GM19025 (cell line): Measurements from ENCODE around the gene POU2F2.

Experiments
- ATAC-seq: cut with Tn5 transposase; IDR thresholded peaks from one replicate; pipeline ENCODE4 v1.9.1; 2021; ENCODE audit warnings: mild to moderate bottlenecking, low read depth, moderate library complexity; ENCODE audit not compliant: unreplicated experiment

POU2F2 gene

GRCh38 chr19:42155796-42156195 lies 23.6 kb upstream of the POU2F2 start:
- no peak for ATAC-seq

DNA sequence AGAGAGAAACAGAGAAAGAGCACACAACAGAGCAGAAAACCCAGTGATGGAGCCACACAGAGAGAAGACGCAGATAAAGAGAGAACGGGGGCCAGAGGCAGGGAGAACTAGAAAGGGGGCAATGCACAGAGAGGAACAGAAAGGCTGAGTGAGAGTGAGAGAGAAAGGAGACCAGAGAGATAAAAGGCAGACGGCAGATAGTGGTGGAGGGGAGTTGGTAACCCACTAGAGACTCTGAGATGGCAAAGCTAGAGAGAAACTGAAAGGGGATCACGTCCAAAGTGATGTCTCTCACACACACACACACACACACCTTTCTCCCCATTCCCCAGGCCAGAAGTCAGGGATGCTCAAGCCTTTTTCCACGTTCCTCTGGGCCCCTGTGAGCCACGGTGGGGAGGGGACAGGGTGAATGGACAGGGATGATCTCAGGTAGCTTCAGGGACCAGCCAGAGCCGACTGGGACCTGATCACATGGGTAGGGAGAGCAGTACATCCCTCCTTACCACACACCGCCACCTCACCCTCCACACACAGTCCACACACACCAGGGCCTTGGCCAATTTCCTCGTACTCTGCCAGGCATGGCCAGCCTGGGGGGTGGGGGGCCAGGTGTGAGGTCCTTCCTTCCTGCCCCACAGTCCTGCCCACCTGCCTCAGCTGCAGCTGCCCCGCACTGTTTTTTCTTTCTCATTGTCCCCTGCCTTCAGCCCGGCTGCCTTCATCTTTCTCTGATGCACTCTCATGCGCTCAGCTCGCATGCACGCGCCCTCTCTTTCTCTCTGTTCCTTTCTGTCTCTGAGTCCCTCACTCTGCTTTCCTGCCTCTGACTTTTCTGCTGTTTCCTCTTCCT lies 22.5 kb upstream of the POU2F2 start:
- ATAC-seq, result no peak

DNA sequence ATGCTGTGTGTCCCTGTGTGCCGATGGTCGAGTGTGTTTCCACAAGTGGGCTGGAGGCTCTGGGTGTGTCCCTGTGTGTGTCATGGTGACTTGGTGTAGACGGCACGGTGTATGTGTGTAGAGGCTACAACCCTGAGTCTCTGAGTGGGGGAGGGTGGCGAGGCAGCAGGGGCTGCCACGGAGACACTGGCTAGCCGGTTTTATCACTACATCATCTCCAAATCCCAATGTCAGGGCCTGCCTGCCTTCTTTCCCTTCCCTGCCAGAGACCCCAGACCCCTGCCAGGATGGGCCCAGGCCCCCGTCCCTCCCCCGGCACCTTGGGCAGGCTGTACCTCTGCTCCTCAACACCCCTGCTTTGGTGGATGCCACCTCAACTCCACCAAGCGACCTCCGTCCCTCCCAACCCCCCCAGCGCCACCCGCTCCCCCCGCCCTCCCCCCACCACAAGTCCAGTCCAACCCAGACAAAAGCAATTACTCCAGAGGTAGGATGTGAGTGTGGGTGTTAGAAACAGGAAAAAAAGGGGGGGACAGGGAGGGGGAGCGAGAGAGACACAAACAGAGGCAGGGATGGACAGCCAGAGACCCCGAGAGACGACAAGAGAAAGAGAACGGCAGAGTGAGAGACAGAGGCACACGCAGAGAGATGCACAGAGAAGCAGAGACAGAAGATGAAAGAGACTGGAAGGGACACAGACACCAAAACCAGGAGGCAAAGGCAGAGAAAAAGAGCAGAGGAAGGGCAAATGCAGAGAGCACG lies 21.6 kb upstream of the POU2F2 start:
- no peak for ATAC-seq

GRCh38 chr19:42152910-42153671 lies 20.8 kb upstream of the POU2F2 start:
- no peak for ATAC-seq

GRCh38 chr19:42151782-42152684 lies 19.8 kb upstream of the POU2F2 start:
- ATAC-seq, result no peak

GRCh38 chr19:42150911-42151361 lies 18.7 kb upstream of the POU2F2 start:
- ATAC-seq, result no peak

- ATAC-seq, result no peak
Measured at GRCh38 chr19:42150364-42150763, 18.1 kb upstream of the POU2F2 start.

GRCh38 chr19:42149447-42150202 lies 17.4 kb upstream of the POU2F2 start:
- no peak for ATAC-seq

GRCh38 chr19:42148266-42148665 lies 16.0 kb upstream of the POU2F2 start:
- no peak for ATAC-seq

DNA sequence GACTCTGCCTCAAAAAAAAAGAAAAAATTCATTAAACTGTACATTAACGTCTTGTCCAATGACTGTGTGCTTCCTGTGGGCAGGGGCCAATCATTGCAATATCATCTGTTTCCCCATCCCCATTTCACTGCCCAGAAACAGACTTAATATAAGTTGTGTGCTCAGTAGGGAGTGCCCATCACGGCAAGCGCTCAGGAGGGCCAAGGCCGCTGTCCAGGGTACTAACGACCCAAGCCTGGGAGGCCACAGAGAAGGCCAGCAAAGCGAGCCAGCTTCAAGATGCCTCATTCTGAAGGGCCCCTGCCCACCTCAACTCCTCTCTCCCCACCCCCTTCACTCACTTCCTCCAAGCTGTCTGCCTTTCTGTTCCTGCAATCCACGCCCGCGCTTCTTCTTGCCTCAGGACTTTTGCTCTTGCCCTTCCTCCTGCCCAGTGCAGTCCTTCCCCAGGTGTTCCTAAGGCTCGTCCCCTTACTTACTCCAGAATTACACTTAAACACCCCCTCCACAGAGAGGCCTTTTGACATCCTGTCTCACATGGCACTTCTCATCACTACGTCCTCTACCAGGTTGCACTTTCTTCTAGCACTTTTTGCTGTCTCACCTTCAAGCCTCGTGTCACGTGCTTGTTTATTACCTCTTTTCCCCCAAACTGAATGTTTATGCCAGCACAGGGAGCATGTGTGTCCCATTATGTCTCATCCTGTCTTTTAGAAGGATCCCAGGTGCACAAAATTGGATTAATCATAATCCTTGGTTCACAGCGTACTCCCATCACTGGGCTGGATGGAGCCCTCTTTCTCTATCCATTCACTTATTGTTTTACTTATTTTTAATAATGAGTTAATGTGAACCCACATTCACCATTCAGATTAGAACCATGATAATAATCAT lies 11.3 kb upstream of the POU2F2 start:
- no peak for ATAC-seq

GRCh38 chr19:42140125-42140754 lies 8.0 kb upstream of the POU2F2 start:
- no peak for ATAC-seq

DNA sequence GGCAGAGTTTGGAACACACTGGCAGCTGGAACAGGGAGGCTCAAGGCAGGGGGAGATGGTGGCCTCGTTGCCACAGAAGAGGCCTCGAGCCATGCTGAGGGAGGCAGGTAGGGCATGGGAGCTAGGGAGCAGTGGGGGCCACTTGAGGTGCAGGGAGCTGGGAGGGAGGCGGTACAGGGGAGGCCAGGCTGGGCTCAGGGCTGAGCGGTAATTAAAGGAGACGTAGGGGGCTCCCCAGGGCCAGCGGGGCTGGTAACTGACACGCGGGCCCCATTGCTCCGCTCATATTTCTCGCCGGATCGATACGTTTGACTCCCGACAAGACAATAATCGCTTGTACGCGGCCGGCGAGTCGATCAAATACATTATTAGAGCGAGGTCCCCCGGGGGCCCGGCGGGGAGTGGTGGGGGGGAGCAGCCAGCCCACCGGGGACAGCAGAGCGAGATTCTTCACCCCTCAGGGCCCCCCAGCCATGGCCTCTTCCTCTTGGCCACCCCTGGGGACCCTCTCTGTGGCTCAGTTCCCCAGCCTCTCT lies 2.4 kb upstream of the POU2F2 start:
- no peak for ATAC-seq

DNA sequence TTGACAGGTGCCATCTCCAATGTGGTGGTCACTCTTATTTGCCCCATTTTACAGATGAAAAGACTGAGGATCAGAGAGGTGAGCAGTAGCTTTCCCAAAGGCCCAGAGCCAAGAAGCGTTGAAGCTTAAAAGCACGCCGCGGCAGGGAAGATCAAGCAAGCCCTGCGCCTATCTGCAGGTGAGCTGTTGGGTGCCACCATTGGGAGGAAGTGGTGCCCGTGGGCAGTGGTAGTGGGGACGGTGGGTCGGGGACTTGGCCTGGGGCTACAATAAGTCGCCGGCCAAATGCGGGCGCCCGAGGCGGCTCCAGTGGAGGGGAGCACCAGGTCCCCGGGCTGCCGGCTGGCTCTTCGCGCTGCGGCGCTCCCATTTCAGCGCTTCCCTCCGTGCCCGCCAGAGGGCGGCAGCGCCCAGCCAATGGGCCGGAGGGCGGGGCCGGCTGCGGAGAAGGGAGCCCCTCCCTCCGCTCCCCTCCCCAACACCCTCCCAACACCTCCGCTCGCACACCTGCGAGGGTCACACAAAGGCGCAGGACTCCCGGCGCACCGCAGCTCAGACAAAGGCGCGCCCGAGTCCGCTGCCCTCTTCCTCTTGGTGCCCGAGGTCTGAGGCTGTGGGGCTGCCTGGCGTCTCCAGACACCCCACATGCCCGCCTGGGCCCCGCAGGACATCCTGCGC lies 744 bp upstream of the POU2F2 start:
- ATAC-seq, result no peak

GRCh38 chr19:42131149-42132029 lies 857 bp downstream of the POU2F2 start:
- no peak for ATAC-seq

DNA sequence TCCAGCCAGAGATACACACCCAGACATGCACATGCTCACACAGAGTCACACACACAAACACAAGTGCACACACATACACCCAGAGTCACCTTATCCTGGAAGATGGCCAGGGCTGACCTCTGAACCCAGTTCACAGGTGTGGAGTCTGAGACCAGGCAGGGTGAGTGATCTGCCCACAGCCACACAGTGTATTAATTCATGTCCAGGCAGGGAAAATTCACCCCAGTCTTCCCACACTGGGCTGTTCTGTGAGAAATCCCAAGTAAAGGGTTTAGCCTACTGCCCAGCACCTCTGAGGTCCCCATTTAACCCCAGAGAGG lies 2.0 kb downstream of the POU2F2 start:
- ATAC-seq, result no peak
